HCT116 (cell line): ENCODE data around the gene WIPF3. TPM values are rescaled to one million over a fixed set of nuclear protein-coding genes. Genes with fewer than 3 reads are reported as not detected.

Experiments
- ATAC-seq: fragments of 200-7000 bp; cut with Tn5 transposase; 2 replicates; pipeline ENCODE4 v1.9.1; 2020; ENCODE audit warnings: mild to moderate bottlenecking, moderate library complexity
- BruUV-seq: library from RNA; stranded (reverse); fragments of 400-500 nt; replicated peaks from 2 replicates; lab custom pipeline; 2021; lab: Mats Ljungman, UMichigan
- CTCF ChIA-PET: fragments of 300-600 bp; sonication (Branson Sonifier 250); formaldehyde crosslinking; loops from one replicate; lab custom pipeline; 2021; ENCODE audit warnings: antibody characterized with exemption; lab: Charles Lee
- POLR2A ChIA-PET: fragments of 300-600, 350-600 bp; sonication (Branson Sonifier 250); formaldehyde crosslinking; loops from one replicate; lab custom pipeline; 2021; ENCODE audit warnings: antibody characterized with exemption; lab: Charles Lee
- RAD21 ChIA-PET, 2 experiments: fragments of 300-600 bp; sonication (Branson Sonifier 250); formaldehyde crosslinking; loops; one replicate each; lab custom pipeline; 2023; ENCODE audit warnings: low total read pairs in 2 of 2; ENCODE audit not compliant: uncharacterized antibody in 2 of 2, unreplicated experiment in 2 of 2, low non-redundant PET in 1 of 2; lab: Charles Lee
- DNase-seq: peaks from one replicate; pipeline ENCODE4 v3.0.0-alpha.2; 2010; ENCODE audit warnings: low read depth, low spot score
- H2AFZ ChIP-seq: fragments of 200-600 bp; shearing (Covaris generic), sonication (generic); 2 replicates; pipeline ENCODE4 v1.6.1; 2017; ENCODE audit warnings: low read depth, mixed run types, mixed read lengths, antibody characterized with exemption, low read length; ENCODE audit not compliant: poor library complexity, severe bottlenecking
- H3K27ac ChIP-seq: 2 replicates; pipeline ENCODE4 v1.5.1; 2012; ENCODE audit warnings: low read depth, low read length
- H3K27me3 ChIP-seq: fragments of 200-600 bp; sonication (generic); 2 replicates; pipeline ENCODE4 v1.6.1; 2016; ENCODE audit warnings: mixed run types, low read length, mixed read lengths; ENCODE audit not compliant: insufficient read depth
- H3K36me3 ChIP-seq, 2 experiments: fragments of 200-500 bp in 1 of 2; fragments of 200-600 bp in 1 of 2; sonication (Bioruptor generic) in 1 of 2; sonication (generic) in 1 of 2; 2 replicates each; pipeline versions ENCODE4 v1.5.1 to v1.6.1; 2014 to 2016; ENCODE audit warnings: low read length in 2 of 2, inconsistent platforms in 1 of 2, mixed read lengths in 1 of 2, mixed run types in 1 of 2; ENCODE audit not compliant: insufficient read depth in 2 of 2, control insufficient read depth in 1 of 2
- H3K4me1 ChIP-seq, 2 experiments: fragments of 200-600 bp in 1 of 2; sonication (generic) in 1 of 2; 2 replicates each; pipeline versions ENCODE4 v1.5.1 to v1.6.1; 2012 to 2017; ENCODE audit warnings: low read length in 2 of 2, inconsistent platforms in 1 of 2, mild to moderate bottlenecking in 1 of 2, mixed read lengths in 1 of 2, mixed run types in 1 of 2, moderate library complexity in 1 of 2; ENCODE audit not compliant: insufficient read depth in 2 of 2, control insufficient read depth in 1 of 2
- H3K4me2 ChIP-seq: fragments of 200-600 bp; sonication (generic); 2 replicates; pipeline ENCODE4 v1.6.1; 2017; ENCODE audit warnings: mixed run types, low read length, mixed read lengths
- H3K4me3 ChIP-seq, 2 experiments: fragments of 200-600 bp in 1 of 2; sonication (generic) in 1 of 2; replicated peaks in 1 of 2; 2 replicates each; pipeline ENCODE4 v1.5.1; 2011 to 2016; ENCODE audit warnings: low read length in 2 of 2, control low read depth in 1 of 2, low read depth in 1 of 2, mild to moderate bottlenecking in 1 of 2, mixed read lengths in 1 of 2, mixed run types in 1 of 2
- H3K79me2 ChIP-seq: fragments of 200-600 bp; sonication (generic); 2 replicates; pipeline ENCODE4 v1.6.1; 2017; ENCODE audit warnings: mild to moderate bottlenecking, mixed run types, low read length, moderate library complexity, mixed read lengths; ENCODE audit not compliant: insufficient read depth
- H3K9ac ChIP-seq: fragments of 200-600 bp; sonication (generic); 2 replicates; pipeline ENCODE4 v1.6.1; 2016; ENCODE audit warnings: low read length, mixed read lengths
- H3K9me2 ChIP-seq: fragments of 200-600 bp; sonication (generic), shearing (Covaris generic); 2 replicates; pipeline ENCODE4 v1.6.1; 2017; ENCODE audit warnings: mixed run types, mild to moderate bottlenecking, moderate library complexity; ENCODE audit not compliant: insufficient read depth
- H3K9me3 ChIP-seq, 2 experiments: fragments of 200-500 bp in 1 of 2; fragments of 200-600 bp in 1 of 2; sonication (Bioruptor generic) in 1 of 2; sonication (generic) in 1 of 2; 2 replicates each; pipeline ENCODE4 v1.6.1; 2014 to 2017; ENCODE audit warnings: low read length in 2 of 2, mixed read lengths in 2 of 2, inconsistent platforms in 1 of 2, low read depth in 1 of 2, mild to moderate bottlenecking in 1 of 2, mixed run types in 1 of 2, moderate library complexity in 1 of 2; ENCODE audit not compliant: control insufficient read depth in 1 of 2, insufficient read depth in 1 of 2
- H4K20me1 ChIP-seq: fragments of 200-600 bp; sonication (generic), shearing (Covaris generic); 2 replicates; pipeline ENCODE4 v1.6.1; 2017; ENCODE audit warnings: mixed run types, mild to moderate bottlenecking, moderate library complexity; ENCODE audit not compliant: insufficient read depth
- CBX3 ChIP-seq: IDR thresholded peaks from 2 replicates; pipeline ENCODE4 v1.6.1; 2012; ENCODE audit warnings: low read depth
- ELF1 ChIP-seq: IDR thresholded peaks from 2 replicates; pipeline ENCODE4 v1.6.1; 2012; ENCODE audit warnings: low read depth, borderline replicate concordance
- FOSL1 ChIP-seq: IDR thresholded peaks from 2 replicates; pipeline ENCODE4 v1.6.1; 2012; ENCODE audit warnings: low read depth
- JUND ChIP-seq: IDR thresholded peaks from 2 replicates; pipeline ENCODE4 v1.6.1; 2012
- POLR2A ChIP-seq: IDR thresholded peaks from 2 replicates; pipeline ENCODE4 v1.7.0; 2011; ENCODE audit warnings: borderline replicate concordance; ENCODE audit not compliant: insufficient read depth, insufficient read length; ENCODE audit errors: extremely low read depth
- RAD21 ChIP-seq: IDR thresholded peaks from 2 replicates; pipeline ENCODE4 v1.6.1; 2012; ENCODE audit warnings: low read depth, mild to moderate bottlenecking
- SIN3A ChIP-seq: IDR thresholded peaks from 2 replicates; pipeline ENCODE4 v1.6.1; 2012; ENCODE audit warnings: low read depth
- SRF ChIP-seq: IDR thresholded peaks from 2 replicates; pipeline ENCODE4 v1.6.1; 2012; ENCODE audit warnings: low read depth
- YY1 ChIP-seq: IDR thresholded peaks from 2 replicates; pipeline ENCODE4 v1.6.1; 2011; ENCODE audit warnings: low read length, low read depth, moderate library complexity, mild to moderate bottlenecking; ENCODE audit not compliant: insufficient replicate concordance; ENCODE audit errors: extremely low read depth
- ZFX ChIP-seq: fragments of 450-650 bp; IDR thresholded peaks from 2 replicates; pipeline ENCODE4 v1.6.1; 2017
- ZNF274 ChIP-seq: fragments of 200-500 bp; sonication (Bioruptor generic); IDR thresholded peaks from 2 replicates; pipeline ENCODE4 v1.6.1; 2014; ENCODE audit warnings: mild to moderate bottlenecking, low read depth, low read length, inconsistent platforms
- intact Hi-C: fragments of 100-400 bp; cut with micrococcal nuclease; formaldehyde crosslinking; loops from 2 replicates; pipeline ENCODE4 v1.10.0; 2022
- total RNA-seq: library from RNA; stranded (reverse); gene quantifications from one replicate; pipeline ENCODE4 v1.2.1, GENCODE V29; 2021; ENCODE audit not compliant: unreplicated experiment
- TF ChIP-seq, protein P1 (sequence below): IDR thresholded peaks from 2 replicates; pipeline ENCODE4 v1.6.1; 2012
- TF ChIP-seq, protein P2 (sequence below): IDR thresholded peaks from 2 replicates; pipeline ENCODE4 v1.6.1; 2011; ENCODE audit warnings: mild to moderate bottlenecking, low read length, moderate library complexity; ENCODE audit not compliant: insufficient replicate concordance; ENCODE audit errors: extremely low read depth
- TF ChIP-seq, protein P3 (sequence below): IDR thresholded peaks from 2 replicates; pipeline ENCODE4 v1.6.1; 2012
- TF ChIP-seq, protein P4 (sequence below), 3 experiments: fragments of 200-600 bp in 1 of 3; sonication (generic) in 1 of 3; IDR thresholded peaks in 2 of 3; conservative IDR thresholded peaks in 1 of 3; 2 replicates each; pipeline ENCODE4 v1.5.1; 2012 to 2017; ENCODE audit warnings: low read depth in 2 of 3, low read length in 2 of 3, antibody characterized with exemption in 1 of 3, borderline replicate concordance in 1 of 3, control low read depth in 1 of 3, mild to moderate bottlenecking in 1 of 3, mixed read lengths in 1 of 3, mixed run types in 1 of 3, moderate library complexity in 1 of 3; ENCODE audit not compliant: insufficient read depth in 1 of 3

WIPF3 gene
- total RNA-seq, 1 experiment from 2014 or later, result 8.6 TPM

DNA sequence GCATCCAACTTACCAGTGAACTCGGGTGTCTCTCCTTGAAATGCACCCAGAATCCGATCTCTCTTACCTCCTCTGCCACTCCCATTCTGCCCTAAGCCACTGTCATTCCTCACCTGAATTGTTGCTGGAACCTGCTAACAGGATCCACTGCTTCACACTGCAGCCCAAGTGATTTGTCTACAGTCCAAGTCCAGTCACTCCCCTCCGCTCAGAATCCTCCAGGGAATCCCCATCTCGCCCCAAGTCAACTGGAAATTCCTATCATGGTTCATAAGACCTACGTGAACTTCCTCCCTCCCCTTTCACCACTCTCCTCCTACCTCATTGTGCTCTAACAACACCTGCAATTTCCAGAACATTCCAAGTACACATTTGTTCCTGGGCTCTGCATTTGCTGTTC lies 92.0 kb downstream of the WIPF3 start:
- Histone ChIP-seq H3K4me2 (no peak overlapping the region), H3K9me3 (no peaks in the 10 kb centered on the region), H3K36me3 (peaks cover 0 to 3% of the 10 kb centered on the region in 2 experiments; a peak in 1 of 4 replicates), H3K9me2 (no peaks in the 10 kb centered on the region), H3K27ac (no peak overlapping the region), H3K9ac (no peak overlapping the region), H3K79me2 (no peaks in the 10 kb centered on the region), H3K27me3 (no peaks in the 10 kb centered on the region), H3K4me3 (no peak overlapping the region), H3K4me1 (no peaks in the 10 kb centered on the region), H2AFZ (no peak overlapping the region)
- no peak for DNase-seq
- BruUV-seq, result no TSS peak
- ChIA-PET CTCF (no interaction called here), RAD21 (no interaction called here), POLR2A (no interaction called here)
- intact Hi-C loops, result no loop called here
- TF ChIP-seq RAD21 (no peak), SIN3A (no peak), SRF (no peak)
- TF ChIP-seq, all 23 proteins: peak for 0
- ATAC-seq, result no peak
- no peaks in the 10 kb centered on the region for H4K20me1 ChIP-seq

DNA sequence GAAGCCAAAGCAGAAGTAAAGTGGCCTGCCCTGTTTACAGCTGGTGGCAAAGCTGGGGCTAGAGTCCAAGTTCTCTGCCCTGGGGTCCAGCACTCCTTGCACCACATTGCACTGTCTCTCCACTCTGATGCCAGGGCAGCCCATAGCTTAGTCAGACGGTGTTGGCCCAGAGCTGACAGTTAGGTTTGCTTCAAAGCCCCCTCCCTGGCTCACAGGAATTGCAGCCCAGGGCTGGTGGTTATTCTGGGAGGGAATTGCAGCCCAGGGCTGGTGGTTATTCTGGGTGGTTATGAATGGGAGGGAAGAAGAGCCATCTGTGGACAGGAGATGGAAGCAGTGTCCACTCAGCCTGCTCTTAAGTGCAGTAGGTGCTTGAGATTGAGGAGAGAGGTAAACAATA lies 94.4 kb downstream of the WIPF3 start:
- no peaks in the 10 kb centered on the region for H3K9me3 ChIP-seq
- no TSS peak for BruUV-seq
- no peaks in the 10 kb centered on the region for H3K9me2 ChIP-seq
- intact Hi-C loops, result no loop called here
- ATAC-seq (no peak), DNase-seq (no peak)
- ChIA-PET RAD21 (no interaction called here), POLR2A (no interaction called here), CTCF (interaction anchor here (1.2 kb wide), 1 partner anchor 21 kb away, joined by 3 read pairs; no protein-coding TSS in a partner anchor)
- H3K9ac ChIP-seq, result no peak overlapping the region
- H3K79me2 ChIP-seq, result no peaks in the 10 kb centered on the region
- H3K27ac ChIP-seq, result no peak overlapping the region
- H4K20me1 ChIP-seq, result no peaks in the 10 kb centered on the region
- H3K4me3 ChIP-seq, result no peak overlapping the region
- H3K36me3 ChIP-seq, result peaks cover 0 to 3% of the 10 kb centered on the region in 2 experiments; a peak in 2 of 4 replicates
- H3K4me2 ChIP-seq, result no peak overlapping the region
- H2AFZ ChIP-seq, result no peak overlapping the region
- no peaks in the 10 kb centered on the region for H3K27me3 ChIP-seq
- TF ChIP-seq, protein P1, sequence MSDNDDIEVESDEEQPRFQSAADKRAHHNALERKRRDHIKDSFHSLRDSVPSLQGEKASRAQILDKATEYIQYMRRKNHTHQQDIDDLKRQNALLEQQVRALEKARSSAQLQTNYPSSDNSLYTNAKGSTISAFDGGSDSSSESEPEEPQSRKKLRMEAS, result no peak
- TF ChIP-seq SRF, result no peak
- no peak for TF ChIP-seq JUND
- TF ChIP-seq ELF1, result no peak
- no peak for TF ChIP-seq ZNF274
- TF ChIP-seq YY1, result no peak
- no peak for TF ChIP-seq ZFX
- no peak for TF ChIP-seq POLR2A
- TF ChIP-seq, protein P2, sequence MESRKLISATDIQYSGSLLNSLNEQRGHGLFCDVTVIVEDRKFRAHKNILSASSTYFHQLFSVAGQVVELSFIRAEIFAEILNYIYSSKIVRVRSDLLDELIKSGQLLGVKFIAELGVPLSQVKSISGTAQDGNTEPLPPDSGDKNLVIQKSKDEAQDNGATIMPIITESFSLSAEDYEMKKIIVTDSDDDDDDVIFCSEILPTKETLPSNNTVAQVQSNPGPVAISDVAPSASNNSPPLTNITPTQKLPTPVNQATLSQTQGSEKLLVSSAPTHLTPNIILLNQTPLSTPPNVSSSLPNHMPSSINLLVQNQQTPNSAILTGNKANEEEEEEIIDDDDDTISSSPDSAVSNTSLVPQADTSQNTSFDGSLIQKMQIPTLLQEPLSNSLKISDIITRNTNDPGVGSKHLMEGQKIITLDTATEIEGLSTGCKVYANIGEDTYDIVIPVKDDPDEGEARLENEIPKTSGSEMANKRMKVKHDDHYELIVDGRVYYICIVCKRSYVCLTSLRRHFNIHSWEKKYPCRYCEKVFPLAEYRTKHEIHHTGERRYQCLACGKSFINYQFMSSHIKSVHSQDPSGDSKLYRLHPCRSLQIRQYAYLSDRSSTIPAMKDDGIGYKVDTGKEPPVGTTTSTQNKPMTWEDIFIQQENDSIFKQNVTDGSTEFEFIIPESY, result no peak
- TF ChIP-seq CBX3, result no peak
- TF ChIP-seq, protein P3, sequence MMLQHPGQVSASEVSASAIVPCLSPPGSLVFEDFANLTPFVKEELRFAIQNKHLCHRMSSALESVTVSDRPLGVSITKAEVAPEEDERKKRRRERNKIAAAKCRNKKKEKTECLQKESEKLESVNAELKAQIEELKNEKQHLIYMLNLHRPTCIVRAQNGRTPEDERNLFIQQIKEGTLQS, result no peak
- TF ChIP-seq, protein P4, sequence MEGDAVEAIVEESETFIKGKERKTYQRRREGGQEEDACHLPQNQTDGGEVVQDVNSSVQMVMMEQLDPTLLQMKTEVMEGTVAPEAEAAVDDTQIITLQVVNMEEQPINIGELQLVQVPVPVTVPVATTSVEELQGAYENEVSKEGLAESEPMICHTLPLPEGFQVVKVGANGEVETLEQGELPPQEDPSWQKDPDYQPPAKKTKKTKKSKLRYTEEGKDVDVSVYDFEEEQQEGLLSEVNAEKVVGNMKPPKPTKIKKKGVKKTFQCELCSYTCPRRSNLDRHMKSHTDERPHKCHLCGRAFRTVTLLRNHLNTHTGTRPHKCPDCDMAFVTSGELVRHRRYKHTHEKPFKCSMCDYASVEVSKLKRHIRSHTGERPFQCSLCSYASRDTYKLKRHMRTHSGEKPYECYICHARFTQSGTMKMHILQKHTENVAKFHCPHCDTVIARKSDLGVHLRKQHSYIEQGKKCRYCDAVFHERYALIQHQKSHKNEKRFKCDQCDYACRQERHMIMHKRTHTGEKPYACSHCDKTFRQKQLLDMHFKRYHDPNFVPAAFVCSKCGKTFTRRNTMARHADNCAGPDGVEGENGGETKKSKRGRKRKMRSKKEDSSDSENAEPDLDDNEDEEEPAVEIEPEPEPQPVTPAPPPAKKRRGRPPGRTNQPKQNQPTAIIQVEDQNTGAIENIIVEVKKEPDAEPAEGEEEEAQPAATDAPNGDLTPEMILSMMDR (IDR thresholded peaks at IDR 0.05 in 2 of 3, conservative IDR thresholded peaks at IDR 0.05 in 1 of 3; ENCODE audit: borderline replicate concordance in 1 of 3, insufficient read depth in 1 of 3, low read depth in 2 of 3, low read length in 2 of 3), result no peak
- no peak for TF ChIP-seq FOSL1
- no peaks in the 10 kb centered on the region for H3K4me1 ChIP-seq
